ENCODE measurements around the gene ZFP69B. TPM values are rescaled to one million over a fixed set of nuclear protein-coding genes. Genes with fewer than 3 reads are reported as not detected.
"Not testable (repeated sequence)": the region's sequence is repeated elsewhere in the genome, so short reads cannot be mapped to it uniquely, and the experiment has no call there.

The ZFP69B gene
- total RNA-seq, 1 experiment from 2014 or later: 8.2 TPM

DNA sequence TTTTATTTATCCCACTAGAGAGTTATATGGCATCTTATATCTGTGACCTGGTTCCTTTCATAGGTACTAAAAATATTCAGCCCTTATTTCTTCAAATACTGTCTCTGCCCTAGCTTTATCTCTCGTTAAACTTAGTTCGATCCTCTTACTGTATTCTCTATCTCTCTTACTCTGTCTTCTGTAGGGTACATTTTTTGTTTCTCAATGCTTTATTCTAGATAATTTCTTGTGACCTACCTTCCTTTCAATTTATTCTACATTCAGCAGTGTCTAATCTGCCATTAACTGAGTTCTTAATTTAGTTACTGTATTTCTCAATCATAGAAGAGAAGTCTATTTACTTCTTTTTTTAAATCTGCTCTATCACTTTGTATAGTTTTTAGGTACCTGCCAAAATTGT is 25.0 kb downstream of the ZFP69B start:
- no peak for DNase-seq
- no peak overlapping the region for H3K27ac ChIP-seq
- peaks cover 8% of the 10 kb centered on the region; the same call in 1 of the 2 replicates for H3K36me3 ChIP-seq
- H3K9me3 ChIP-seq (replicated peaks): peaks cover 4% of the 10 kb centered on the region
- no peak overlapping the region for H3K4me3 ChIP-seq
- no peaks in the 10 kb centered on the region for H3K27me3 ChIP-seq
- H3K4me1 ChIP-seq: no peaks in the 10 kb centered on the region

DNA sequence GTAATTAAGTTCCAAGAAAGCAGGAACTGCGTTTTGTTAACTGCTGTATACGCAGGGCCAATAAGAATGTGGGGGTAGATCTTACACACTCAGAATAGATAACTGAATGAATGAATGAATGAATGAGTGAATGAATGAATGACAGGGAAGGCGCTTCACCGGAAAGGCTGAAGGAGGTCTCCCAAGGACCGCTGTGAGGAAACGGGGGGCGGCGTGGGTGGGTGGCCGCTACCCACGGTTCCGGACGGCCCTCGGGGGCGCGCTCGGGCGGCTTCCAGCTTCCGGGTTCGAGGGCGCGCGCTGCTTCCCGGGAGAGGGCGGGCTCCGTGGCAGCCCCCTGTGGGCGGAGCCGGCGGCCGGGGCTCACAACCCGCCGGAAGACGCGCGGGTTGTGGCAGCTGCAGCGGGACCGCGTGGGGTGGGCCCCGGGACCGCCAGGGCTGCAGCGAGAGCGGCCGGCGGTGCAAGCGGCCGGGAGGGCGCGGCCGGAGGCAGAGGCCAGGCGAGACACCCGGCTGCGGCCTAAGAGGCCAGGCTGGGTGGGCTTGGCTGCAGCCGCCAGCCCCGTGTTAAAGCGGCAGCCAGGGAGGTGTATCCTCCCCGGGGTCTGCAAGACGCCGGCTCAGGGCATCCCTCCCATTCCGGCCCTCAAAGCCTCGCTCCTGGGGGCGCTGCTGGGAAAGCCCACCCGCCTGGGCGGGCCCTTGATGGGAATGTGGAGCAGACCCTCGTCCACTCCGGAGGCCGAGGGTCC is 26.8 kb downstream of the ZFP69B start, which contains the start of gene ZFP69:
TSS of gene ZFP69 (plus strand) at position 367 of the 754 bp plus-strand sequence. CDS start 2,072 bp downstream, outside the sequence.
- DNase-seq: peak; percentile 89 to 91
- H3K27me3 ChIP-seq: no peaks in the 10 kb centered on the region
- H3K27ac ChIP-seq: peak within 1 kb of the TSS; percentile 57

DNA sequence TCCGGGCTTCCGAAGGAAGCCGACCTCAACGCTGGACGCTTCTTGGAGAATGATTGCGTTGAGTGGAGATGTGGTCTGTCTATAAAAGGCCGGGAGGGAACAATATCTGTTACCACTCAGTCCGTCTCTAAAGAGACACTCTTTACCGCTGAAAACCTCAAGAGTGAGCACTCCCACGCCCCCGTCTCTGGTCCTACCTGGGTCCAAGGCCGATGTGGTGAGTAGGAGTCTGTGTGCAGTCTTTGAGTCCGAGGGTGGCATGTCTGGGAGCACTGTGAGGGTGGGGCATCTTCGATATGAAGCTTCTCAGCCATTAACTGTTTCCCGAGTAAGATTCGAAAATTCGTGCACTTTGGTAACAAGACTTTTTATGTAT is 27.4 kb downstream of the ZFP69B start:
- Histone ChIP-seq H3K9me3 (replicated peaks) (peaks cover 4% of the 10 kb centered on the region), H3K27me3 (no peaks in the 10 kb centered on the region), H3K27ac (peak overlapping the region; percentile 57), H3K36me3 (peaks cover 18% of the 10 kb centered on the region), H3K4me1 (no peaks in the 10 kb centered on the region), H3K4me3 (peak overlapping the region; percentile 76)
- DNase-seq: no peak

More for the DNA sequence above, 26.8 kb downstream of the ZFP69B start, which contains the start of gene ZFP69:
- Histone ChIP-seq H3K36me3 (peaks cover 14% of the 10 kb centered on the region), H3K4me1 (no peaks in the 10 kb centered on the region), H3K9me3 (replicated peaks) (peaks cover 4% of the 10 kb centered on the region), H3K4me3 (peak within 1 kb of the TSS; percentile 76)

DNA sequence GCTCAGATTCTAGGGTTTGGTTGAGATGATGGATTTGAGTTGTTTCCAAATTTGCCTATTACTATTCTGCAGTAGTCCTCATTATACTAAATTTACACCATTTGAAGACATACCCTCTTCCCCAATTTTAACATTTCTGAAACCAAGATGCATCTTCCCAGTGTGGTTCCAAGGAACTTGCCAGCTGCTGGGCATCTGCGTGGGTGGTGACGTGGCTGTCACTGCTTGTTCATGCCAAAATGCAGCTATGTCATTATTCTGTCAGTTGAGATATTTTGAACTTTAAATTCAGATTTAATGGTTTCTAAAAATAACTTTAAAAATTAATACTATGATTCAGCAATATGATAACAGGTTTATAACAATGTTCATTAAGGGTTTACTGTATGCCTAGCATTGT is 28.0 kb downstream of the ZFP69B start:
- Histone ChIP-seq H3K4me3 (peak overlapping the region; percentile 76), H3K9me3 (replicated peaks) (peaks cover 4% of the 10 kb centered on the region)
- no peak for DNase-seq

DNA sequence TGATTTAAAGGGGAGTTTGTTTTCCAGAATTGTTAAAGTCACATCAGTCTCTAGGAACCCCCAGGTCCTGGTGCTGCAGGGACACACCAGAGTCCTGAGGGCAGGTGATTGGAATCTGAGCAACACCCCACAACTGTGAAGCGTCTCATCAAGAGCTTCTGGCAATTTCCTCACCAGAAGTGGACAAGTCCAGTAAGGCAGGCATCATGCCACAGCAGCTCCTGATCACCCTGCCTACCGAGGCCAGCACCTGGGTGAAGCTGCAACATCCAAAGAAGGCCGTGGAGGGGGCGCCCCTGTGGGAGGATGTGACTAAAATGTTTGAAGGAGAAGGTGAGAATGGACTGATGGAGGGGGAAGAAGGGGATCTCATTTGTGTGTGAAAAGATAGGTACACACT is 28.9 kb downstream of the ZFP69B start:
- no peak overlapping the region for H3K4me3 ChIP-seq

More for the DNA sequence above, 28.0 kb downstream of the ZFP69B start:
- Histone ChIP-seq H3K36me3 (peaks cover 24% of the 10 kb centered on the region), H3K4me1 (no peaks in the 10 kb centered on the region), H3K27ac (no peak overlapping the region), H3K27me3 (no peaks in the 10 kb centered on the region)

DNA sequence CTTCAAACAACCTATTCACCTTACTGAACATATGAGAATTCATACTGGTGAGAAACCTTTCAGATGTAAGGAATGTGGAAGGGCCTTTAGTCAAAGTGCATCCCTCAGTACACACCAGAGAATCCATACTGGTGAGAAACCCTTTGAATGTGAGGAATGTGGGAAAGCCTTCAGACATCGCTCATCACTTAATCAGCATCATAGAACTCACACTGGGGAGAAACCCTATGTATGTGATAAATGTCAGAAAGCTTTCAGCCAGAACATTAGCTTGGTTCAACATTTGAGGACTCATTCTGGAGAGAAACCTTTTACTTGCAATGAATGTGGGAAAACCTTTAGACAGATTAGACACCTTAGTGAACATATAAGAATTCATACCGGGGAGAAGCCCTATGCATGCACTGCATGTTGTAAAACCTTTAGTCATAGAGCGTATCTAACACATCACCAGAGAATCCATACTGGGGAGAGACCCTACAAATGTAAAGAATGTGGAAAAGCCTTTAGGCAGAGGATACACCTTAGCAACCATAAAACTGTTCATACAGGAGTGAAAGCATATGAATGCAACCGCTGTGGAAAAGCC is 45.1 kb downstream of the ZFP69B start:
- peak in 1 of 2 experiments; percentile 26 for DNase-seq
- H3K9me3 ChIP-seq (replicated peaks): peaks cover 41% of the 10 kb centered on the region

More for the DNA sequence above, 28.9 kb downstream of the ZFP69B start:
- peaks cover 29% of the 10 kb centered on the region for H3K36me3 ChIP-seq
- no peaks in the 10 kb centered on the region for H3K4me1 ChIP-seq
- no peaks in the 10 kb centered on the region for H3K27me3 ChIP-seq
- no peak overlapping the region for H3K27ac ChIP-seq
- H3K9me3 ChIP-seq (replicated peaks): peaks cover 4% of the 10 kb centered on the region
- no peak for DNase-seq

DNA sequence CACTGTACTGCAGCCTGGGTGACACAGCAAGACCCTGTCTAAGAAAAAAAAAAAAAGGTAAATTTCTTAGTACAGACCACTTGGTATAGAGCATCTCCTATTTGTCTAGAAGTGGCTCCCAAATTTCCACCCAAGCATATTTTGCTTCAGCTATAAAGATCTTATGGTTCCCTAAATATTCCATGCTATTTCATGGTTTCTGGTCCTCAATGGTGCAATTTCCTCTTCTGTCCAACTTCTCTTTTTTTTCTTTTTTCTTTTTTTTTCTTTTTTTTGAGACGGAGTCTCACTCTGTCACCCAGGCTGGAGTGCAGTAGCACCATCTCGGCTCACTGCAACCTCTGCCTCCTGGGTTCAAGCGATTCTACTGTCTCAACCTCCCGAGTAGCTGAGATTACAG is 52.4 kb downstream of the ZFP69B start:
- peaks cover 13% of the 10 kb centered on the region for H3K36me3 ChIP-seq
- DNase-seq, H3K4me3 ChIP-seq, H3K27me3 ChIP-seq, H3K4me1 ChIP-seq, H3K27ac ChIP-seq: not testable (repeated sequence)
- peaks cover 32% of the 10 kb centered on the region for H3K9me3 ChIP-seq (replicated peaks)

More for the DNA sequence above, 45.1 kb downstream of the ZFP69B start:
- H3K27me3 ChIP-seq: no peaks in the 10 kb centered on the region
- H3K4me1 ChIP-seq: no peaks in the 10 kb centered on the region
- no peak overlapping the region for H3K4me3 ChIP-seq
- peaks cover 76% of the 10 kb centered on the region for H3K36me3 ChIP-seq
- no peak overlapping the region for H3K27ac ChIP-seq

DNA sequence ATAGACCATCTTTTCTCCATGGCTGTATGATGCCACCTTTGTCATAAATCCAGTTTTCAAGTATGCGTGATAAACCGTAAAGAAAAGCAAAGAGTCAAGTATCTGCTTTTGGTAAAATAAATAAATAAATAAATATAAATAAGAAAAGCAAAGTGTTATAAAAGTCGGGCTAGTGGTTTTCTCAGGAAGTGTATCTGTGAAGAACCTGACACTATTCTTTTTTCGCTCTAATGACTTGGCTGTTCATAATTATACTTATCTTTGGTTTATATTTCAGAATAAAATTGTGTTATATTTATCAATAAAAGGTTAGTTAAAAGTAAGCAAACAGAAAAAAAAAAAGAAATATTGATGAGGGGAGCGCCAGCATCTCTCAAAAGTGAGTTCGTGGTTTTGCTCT is 57.7 kb downstream of the ZFP69B start:
- no peak for DNase-seq
- H3K9me3 ChIP-seq (replicated peaks): peaks cover 16% of the 10 kb centered on the region
- peak overlapping the region; percentile 74 for H3K4me3 ChIP-seq
- no peaks in the 10 kb centered on the region; the same call in 1 of the 2 replicates for H3K4me1 ChIP-seq
- no peaks in the 10 kb centered on the region for H3K27me3 ChIP-seq
- H3K27ac ChIP-seq: peak overlapping the region; percentile 62
- peaks cover 22% of the 10 kb centered on the region for H3K36me3 ChIP-seq

DNA sequence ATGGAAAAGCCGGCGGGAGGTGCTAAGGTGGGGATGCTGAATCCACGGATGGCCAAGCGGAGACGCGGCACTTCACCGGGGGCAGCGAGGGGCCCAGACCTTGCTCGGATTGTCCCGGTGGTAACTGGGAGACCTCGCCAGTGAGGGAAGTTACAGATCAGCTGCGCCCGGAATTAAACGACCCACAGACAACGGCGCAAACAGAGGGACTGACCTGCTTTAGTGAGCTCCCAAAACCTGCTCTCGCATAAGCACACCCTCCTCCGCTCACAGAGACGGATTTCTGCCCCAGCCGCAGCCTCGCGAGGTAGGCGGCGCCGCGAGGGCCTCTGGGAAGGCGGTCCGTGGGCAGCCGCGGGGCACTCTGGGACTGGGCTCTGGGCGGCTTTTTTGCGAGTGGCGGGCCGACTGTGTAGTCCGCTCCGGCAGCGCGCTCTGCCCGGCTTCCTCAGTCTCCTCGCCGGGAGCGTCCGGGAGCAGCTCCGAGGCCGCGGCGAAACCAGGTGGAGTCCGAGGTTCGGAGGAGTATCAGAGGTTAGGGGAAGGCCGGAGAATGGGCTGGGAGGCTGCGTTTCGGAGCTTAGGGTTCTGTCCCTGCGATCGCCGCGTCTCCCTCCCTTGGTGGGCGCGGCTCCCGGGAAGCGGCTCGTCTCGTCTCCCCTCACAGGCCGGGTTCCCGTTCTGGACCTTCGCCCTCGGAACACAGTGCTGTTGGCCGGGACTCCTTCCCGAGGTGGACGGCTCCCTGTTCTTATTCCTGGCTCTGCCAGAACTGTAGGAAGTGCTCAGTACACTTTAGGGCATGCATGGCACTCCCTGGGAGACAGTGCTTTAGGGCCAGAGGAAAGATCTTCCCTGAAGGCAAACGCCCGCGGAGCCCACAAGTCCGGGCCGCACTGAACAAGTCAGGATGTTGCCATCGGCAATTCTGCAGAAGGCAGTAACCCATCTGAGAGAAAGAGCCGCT is 58.4 kb downstream of the ZFP69B start, which contains the start of gene EXO5:
TSS of gene EXO5 (plus strand) at position 393 of the 967 bp plus-strand sequence. CDS start 5,778 bp downstream, outside the sequence.
- H3K4me3 ChIP-seq: peak within 1 kb of the TSS; percentile 74
- DNase-seq: peak; percentile 87 to 91
- H3K4me1 ChIP-seq: no peaks in the 10 kb centered on the region; the same call in 1 of the 2 replicates
- peaks cover 25% of the 10 kb centered on the region for H3K36me3 ChIP-seq
- H3K27me3 ChIP-seq: no peaks in the 10 kb centered on the region
- H3K27ac ChIP-seq: peak within 1 kb of the TSS; percentile 62
- H3K9me3 ChIP-seq (replicated peaks): peaks cover 14% of the 10 kb centered on the region

Other genes starting within 250 kb of the ZFP69B start
- not detected in 2 replicates for gene TMCO2, start 202.5 kb upstream of the ZFP69B start, total RNA-seq (2014; rRNA removed; shearing (Covaris generic))
- 58.4 and 63.9 TPM in 2 replicates for gene ZMPSTE24, start 192.2 kb upstream of the ZFP69B start, total RNA-seq (2014; rRNA removed; shearing (Covaris generic))
- 4.8 and 5.2 TPM in 2 replicates for gene COL9A2, start 133.2 kb upstream of the ZFP69B start, total RNA-seq (2014; rRNA removed; shearing (Covaris generic))
- gene SMAP2, start 76.7 kb upstream of the ZFP69B start, total RNA-seq (2014; rRNA removed; shearing (Covaris generic)): 15.0 and 16.0 TPM in 2 replicates
- gene ZFP69, start 26.8 kb downstream of the ZFP69B start, total RNA-seq (2014; rRNA removed; shearing (Covaris generic)): 10.5 and 11.7 TPM in 2 replicates
- 22.7 and 25.6 TPM in 2 replicates for gene EXO5, start 58.3 kb downstream of the ZFP69B start, total RNA-seq (2014; rRNA removed; shearing (Covaris generic))
- 9.6 and 10.5 TPM in 2 replicates for gene ZNF684, start 81.2 kb downstream of the ZFP69B start, total RNA-seq (2014; rRNA removed; shearing (Covaris generic))
- 10.0 and 12.7 TPM in 2 replicates for gene RIMS3, start 215.2 kb downstream of the ZFP69B start, total RNA-seq (2014; rRNA removed; shearing (Covaris generic))
- gene NFYC, start 241.2 kb downstream of the ZFP69B start, total RNA-seq (2014; rRNA removed; shearing (Covaris generic)): 52.8 and 55.6 TPM in 2 replicates